HEK293T (cell line): ENCODE data around the gene ITGB3BP.

ENCODE experiments used
- BHLHE40 ChIP-seq: fragments of 450-650 bp; IDR thresholded peaks from 2 replicates; pipeline ENCODE4 v1.6.1; 2016; ENCODE audit warnings: mild to moderate bottlenecking, moderate library complexity, borderline replicate concordance
- FOXA1 ChIP-seq: fragments of 450-650 bp; IDR thresholded peaks from 2 replicates; pipeline ENCODE4 v1.6.1; 2016; ENCODE audit warnings: mild to moderate bottlenecking
- SP1 ChIP-seq: fragments of 450-650 bp; IDR thresholded peaks from 2 replicates; pipeline ENCODE4 v1.6.1; 2017

DNA sequence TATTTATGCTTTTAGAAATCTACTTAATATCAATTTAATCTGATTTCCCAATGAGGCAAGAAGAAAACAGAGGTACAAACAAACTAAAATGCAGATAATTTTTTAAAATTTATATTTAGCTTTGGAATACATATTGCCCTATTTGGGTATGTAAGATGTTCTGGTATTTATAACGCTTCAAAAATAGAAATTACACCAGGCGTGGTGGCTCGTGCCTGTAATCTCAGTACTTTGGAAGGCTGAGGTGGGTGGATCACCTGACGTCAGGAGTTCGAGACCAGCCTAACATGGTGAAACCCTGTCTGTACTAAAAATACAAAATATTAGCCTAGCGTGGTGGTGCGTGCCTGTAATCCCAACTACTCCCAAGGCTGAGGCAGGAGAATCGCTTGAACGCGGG is 13.3 kb downstream of the ITGB3BP start:
- TF ChIP-seq BHLHE40 = no peak
- TF ChIP-seq SP1 = no peak
- no peak for TF ChIP-seq FOXA1
